Calu3 (cell line): ENCODE data around the gene LUZP1. TPM values are rescaled to one million over a fixed set of nuclear protein-coding genes. Genes with fewer than 3 reads are reported as not detected.

Experiments
- BruUV-seq: library from RNA; stranded (reverse); fragments of 400-500 nt; replicated peaks from 2 replicates; lab custom pipeline; 2021; lab: Mats Ljungman, UMichigan
- CTCF ChIA-PET: fragments of 300-600 bp; sonication (Branson Sonifier 250); formaldehyde crosslinking; loops from one replicate; lab custom pipeline; 2022; ENCODE audit warnings: antibody characterized with exemption; lab: Charles Lee
- DNase-seq: peaks from one replicate; pipeline ENCODE4 v3.0.0; 2022
- H3K27ac Mint-ChIP-seq: one replicate; pipeline ENCODE4 v1.8.0; 2022; ENCODE audit warnings: mixed read lengths; ENCODE audit not compliant: unreplicated experiment
- H3K27me3 Mint-ChIP-seq: one replicate; pipeline ENCODE4 v1.8.0; 2022; ENCODE audit warnings: mixed read lengths; ENCODE audit not compliant: unreplicated experiment
- H3K36me3 Mint-ChIP-seq: one replicate; pipeline ENCODE4 v1.8.0; 2022; ENCODE audit warnings: mild to moderate bottlenecking, moderate library complexity, mixed read lengths; ENCODE audit not compliant: insufficient read depth, unreplicated experiment
- H3K4me1 Mint-ChIP-seq: one replicate; pipeline ENCODE4 v1.8.0; 2022; ENCODE audit warnings: mild to moderate bottlenecking, low read depth, mixed read lengths; ENCODE audit not compliant: unreplicated experiment
- H3K4me3 Mint-ChIP-seq: one replicate; pipeline ENCODE4 v1.8.0; 2022; ENCODE audit warnings: mild to moderate bottlenecking, low read depth, moderate library complexity, mixed read lengths; ENCODE audit not compliant: unreplicated experiment
- H3K9me3 Mint-ChIP-seq: one replicate; pipeline ENCODE4 v1.8.0; 2022; ENCODE audit warnings: low read depth, mixed read lengths; ENCODE audit not compliant: unreplicated experiment
- intact Hi-C: fragments of 100-400 bp; cut with micrococcal nuclease; formaldehyde crosslinking; loops from one replicate; pipeline ENCODE4 v1.10.0; 2022; ENCODE audit not compliant: unreplicated experiment
- total RNA-seq: library from RNA; stranded (reverse); gene quantifications from 2 replicates; pipeline ENCODE4 v1.2.3, GENCODE V29; 2022
- TF ChIP-seq, protein P1 (sequence below): fragments of 200-600 bp; IDR thresholded peaks from one replicate; pipeline ENCODE4 v1.8.0; 2022; ENCODE audit warnings: antibody characterized with exemption; ENCODE audit not compliant: unreplicated experiment

Gene LUZP1
- total RNA-seq, 1 experiment from 2014 or later = 17.4 TPM

- CTCF ChIA-PET = no interaction called here
- Mint-ChIP-seq H3K36me3 (peaks cover 29% of the 10 kb centered on the region), H3K9me3 (no peaks in the 10 kb centered on the region), H3K4me3 (no peak overlapping the region), H3K4me1 (no peaks in the 10 kb centered on the region), H3K27ac (no peak overlapping the region), H3K27me3 (no peaks in the 10 kb centered on the region)
- no TSS peak for BruUV-seq
- intact Hi-C loops = no loop called here
- no peak for DNase-seq
- TF ChIP-seq, protein P1, sequence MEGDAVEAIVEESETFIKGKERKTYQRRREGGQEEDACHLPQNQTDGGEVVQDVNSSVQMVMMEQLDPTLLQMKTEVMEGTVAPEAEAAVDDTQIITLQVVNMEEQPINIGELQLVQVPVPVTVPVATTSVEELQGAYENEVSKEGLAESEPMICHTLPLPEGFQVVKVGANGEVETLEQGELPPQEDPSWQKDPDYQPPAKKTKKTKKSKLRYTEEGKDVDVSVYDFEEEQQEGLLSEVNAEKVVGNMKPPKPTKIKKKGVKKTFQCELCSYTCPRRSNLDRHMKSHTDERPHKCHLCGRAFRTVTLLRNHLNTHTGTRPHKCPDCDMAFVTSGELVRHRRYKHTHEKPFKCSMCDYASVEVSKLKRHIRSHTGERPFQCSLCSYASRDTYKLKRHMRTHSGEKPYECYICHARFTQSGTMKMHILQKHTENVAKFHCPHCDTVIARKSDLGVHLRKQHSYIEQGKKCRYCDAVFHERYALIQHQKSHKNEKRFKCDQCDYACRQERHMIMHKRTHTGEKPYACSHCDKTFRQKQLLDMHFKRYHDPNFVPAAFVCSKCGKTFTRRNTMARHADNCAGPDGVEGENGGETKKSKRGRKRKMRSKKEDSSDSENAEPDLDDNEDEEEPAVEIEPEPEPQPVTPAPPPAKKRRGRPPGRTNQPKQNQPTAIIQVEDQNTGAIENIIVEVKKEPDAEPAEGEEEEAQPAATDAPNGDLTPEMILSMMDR = no peak
Observed at GRCh38 chr1:23065385-23065784, 103.3 kb downstream of the LUZP1 start.

DNA sequence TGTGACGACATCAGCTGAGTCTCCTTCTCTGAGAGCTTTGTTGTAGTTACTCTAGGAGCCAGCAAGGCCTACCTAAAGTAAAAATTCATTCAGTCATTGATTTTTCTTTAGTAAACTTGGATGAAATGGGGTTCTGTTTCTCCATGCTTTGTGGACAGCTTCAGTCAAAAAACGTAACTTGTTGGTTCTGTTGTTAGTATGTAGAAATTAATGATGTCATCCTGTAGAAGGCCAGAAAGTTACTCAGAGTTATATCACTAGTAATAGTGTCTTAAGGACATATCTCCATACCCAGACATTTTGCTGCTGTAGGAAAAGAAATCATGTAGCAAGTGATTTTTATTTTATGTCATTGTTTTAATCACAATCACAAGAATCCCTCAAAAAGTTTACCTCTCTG is 106.4 kb downstream of the LUZP1 start:
- TF ChIP-seq, protein P1 = no peak
- H3K36me3 Mint-ChIP-seq = peaks cover 27% of the 10 kb centered on the region

GRCh38 chr1:23057301-23057700 is 111.4 kb downstream of the LUZP1 start:
- H3K36me3 Mint-ChIP-seq = peaks cover 23% of the 10 kb centered on the region
- intact Hi-C loops = no loop called here
- H3K4me1 Mint-ChIP-seq = no peaks in the 10 kb centered on the region

More for the DNA sequence above, 106.4 kb downstream of the LUZP1 start:
- Mint-ChIP-seq H3K4me1 (no peaks in the 10 kb centered on the region), H3K27me3 (no peaks in the 10 kb centered on the region), H3K4me3 (no peak overlapping the region), H3K9me3 (no peaks in the 10 kb centered on the region), H3K27ac (no peak overlapping the region)
- no TSS peak for BruUV-seq
- DNase-seq = no peak
- intact Hi-C loops = no loop called here
- CTCF ChIA-PET = no interaction called here

DNA sequence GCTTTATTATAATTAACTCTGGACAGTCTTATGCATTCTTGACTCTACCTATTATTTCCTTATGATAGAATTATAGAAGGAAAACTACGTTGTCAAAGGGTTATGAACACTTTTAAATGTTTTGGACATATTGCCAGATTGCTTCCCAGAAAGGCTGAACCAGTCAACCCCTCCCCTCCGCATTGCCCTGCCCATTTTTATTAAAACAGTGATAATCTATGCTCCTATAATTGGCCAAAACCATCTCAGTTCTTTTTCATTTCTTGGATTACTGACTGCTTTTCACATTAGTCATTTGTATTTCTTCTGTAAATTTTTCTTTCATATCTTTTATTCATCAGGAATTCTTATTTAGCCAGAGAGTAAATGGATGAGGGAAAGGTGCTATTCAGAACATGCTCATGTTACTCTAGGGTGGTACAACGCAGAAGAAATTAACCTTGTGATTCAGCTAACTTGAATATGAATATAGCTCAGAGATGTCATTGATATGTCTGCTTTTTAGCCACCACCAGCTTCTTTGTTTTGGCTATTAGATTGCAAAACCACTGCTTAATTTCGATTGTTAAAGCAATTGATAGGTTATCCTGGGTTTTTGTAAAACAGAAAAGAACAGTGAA is 117.3 kb downstream of the LUZP1 start:
- TF ChIP-seq, protein P1 = no peak
- intact Hi-C loops = no loop called here
- H3K9me3 Mint-ChIP-seq = no peaks in the 10 kb centered on the region
- peaks cover 4% of the 10 kb centered on the region for H3K36me3 Mint-ChIP-seq
- BruUV-seq = no TSS peak
- H3K4me1 Mint-ChIP-seq = no peaks in the 10 kb centered on the region
- CTCF ChIA-PET = no interaction called here
- H3K27ac Mint-ChIP-seq = no peak overlapping the region
- no peak for DNase-seq
- H3K4me3 Mint-ChIP-seq = no peak overlapping the region
- no peaks in the 10 kb centered on the region for H3K27me3 Mint-ChIP-seq

More at GRCh38 chr1:23057301-23057700, 111.4 kb downstream of the LUZP1 start:
- BruUV-seq = no TSS peak
- H3K27me3 Mint-ChIP-seq = no peaks in the 10 kb centered on the region
- CTCF ChIA-PET = no interaction called here
- H3K4me3 Mint-ChIP-seq = no peak overlapping the region
- TF ChIP-seq, protein P1 = no peak
- no peak overlapping the region for H3K27ac Mint-ChIP-seq
- DNase-seq = no peak
- H3K9me3 Mint-ChIP-seq = no peaks in the 10 kb centered on the region
